ENCODE measurements around the gene GJB5.

GJB5 gene

GRCh38 chr1:34777519-34778321, 22.9 kb downstream of the GJB5 start:
- no peak for DNase-seq

GRCh38 chr1:34778381-34778780, 23.5 kb downstream of the GJB5 start:
- no peak for DNase-seq

- no peak for DNase-seq
Observed at GRCh38 chr1:34779005-34779404, 24.2 kb downstream of the GJB5 start.

GRCh38 chr1:34779526-34779925, 24.7 kb downstream of the GJB5 start:
- DNase-seq, result no peak

- DNase-seq, result no peak
Observed at GRCh38 chr1:34779962-34780361, 25.1 kb downstream of the GJB5 start.

- no peak for DNase-seq
Observed at GRCh38 chr1:34780528-34780927, 25.7 kb downstream of the GJB5 start.

GRCh38 chr1:34781071-34781843, 26.4 kb downstream of the GJB5 start, which contains the start of gene GJB3:
TSS of gene GJB3 (plus strand) at chr1:34781214. CDS start at chr1:34784763, 3,549 bp downstream.
- DNase-seq, result no peak

- DNase-seq, result no peak
Observed at GRCh38 chr1:34781844-34782391, 27.1 kb downstream of the GJB5 start.

- DNase-seq, result no peak
Observed at GRCh38 chr1:34784751-34785221, 29.9 kb downstream of the GJB5 start.

- DNase-seq, result no peak
Observed at GRCh38 chr1:34785231-34785874, 30.5 kb downstream of the GJB5 start.

GRCh38 chr1:34785875-34786470, 31.1 kb downstream of the GJB5 start:
- no peak for DNase-seq

GRCh38 chr1:34786521-34787325, 31.9 kb downstream of the GJB5 start:
- peak; percentile 49 to 51 for DNase-seq

GRCh38 chr1:34787461-34788420, 32.9 kb downstream of the GJB5 start:
- peak; percentile 12 to 28 for DNase-seq

- no peak for DNase-seq
Observed at GRCh38 chr1:34790985-34791384, 36.1 kb downstream of the GJB5 start.

- DNase-seq, result no peak
Observed at GRCh38 chr1:34792424-34792823, 37.6 kb downstream of the GJB5 start.

- no peak for DNase-seq
Observed at GRCh38 chr1:34792868-34793727, 38.3 kb downstream of the GJB5 start, which contains the start of gene GJA4. TSS of gene GJA4 (plus strand) at chr1:34792999. CDS start at chr1:34794214, 1,215 bp downstream.

- DNase-seq, result no peak
Observed at GRCh38 chr1:34794001-34794789, 39.3 kb downstream of the GJB5 start.

GRCh38 chr1:34794790-34795180, 39.9 kb downstream of the GJB5 start:
- no peak for DNase-seq

- DNase-seq, result no peak
Observed at GRCh38 chr1:34795916-34796315, 41.1 kb downstream of the GJB5 start.
